Liver (tissue), 3 donors: ENCODE measurements around the gene CCDC80.

Source experiments
- EGR1 ChIP-seq, 2 donors: IDR thresholded peaks; 2 replicates each; pipeline ENCODE4 v1.6.1; 2016 to 2018; ENCODE audit warnings: antibody characterized with exemption in 2 of 2, low read depth in 2 of 2
- SP1 ChIP-seq: IDR thresholded peaks from 2 replicates; pipeline ENCODE4 v1.6.1; 2018; ENCODE audit warnings: antibody characterized with exemption, mild to moderate bottlenecking
- TAF1 ChIP-seq: conservative IDR thresholded peaks from 2 replicates; pipeline ENCODE4 v1.6.1; 2016; ENCODE audit warnings: antibody characterized with exemption, mild to moderate bottlenecking
- YY1 ChIP-seq: IDR thresholded peaks from 2 replicates; pipeline ENCODE4 v1.6.1; 2016; ENCODE audit warnings: antibody characterized with exemption, mild to moderate bottlenecking
- TF ChIP-seq, protein P1 (sequence below): fragments of 150-350 bp; IDR thresholded peaks from 2 replicates; pipeline ENCODE4 v1.5.1; 2017; ENCODE audit warnings: improper control_type of control experiment, low read depth, low read length; ENCODE audit not compliant: missing input control
- TF ChIP-seq, protein P2 (sequence below): IDR thresholded peaks from 2 replicates; pipeline ENCODE4 v1.6.1; 2016; ENCODE audit warnings: antibody characterized with exemption, mild to moderate bottlenecking
- TF ChIP-seq, protein P3 (sequence below): IDR thresholded peaks from 2 replicates; pipeline ENCODE4 v1.6.1; 2016; ENCODE audit warnings: antibody characterized with exemption
- TF ChIP-seq, protein P4 (sequence below): IDR thresholded peaks from 2 replicates; pipeline ENCODE4 v1.6.1; 2016; ENCODE audit warnings: antibody characterized with exemption
- donor health status: healthy.
- donor health status: healthy.

DNA sequence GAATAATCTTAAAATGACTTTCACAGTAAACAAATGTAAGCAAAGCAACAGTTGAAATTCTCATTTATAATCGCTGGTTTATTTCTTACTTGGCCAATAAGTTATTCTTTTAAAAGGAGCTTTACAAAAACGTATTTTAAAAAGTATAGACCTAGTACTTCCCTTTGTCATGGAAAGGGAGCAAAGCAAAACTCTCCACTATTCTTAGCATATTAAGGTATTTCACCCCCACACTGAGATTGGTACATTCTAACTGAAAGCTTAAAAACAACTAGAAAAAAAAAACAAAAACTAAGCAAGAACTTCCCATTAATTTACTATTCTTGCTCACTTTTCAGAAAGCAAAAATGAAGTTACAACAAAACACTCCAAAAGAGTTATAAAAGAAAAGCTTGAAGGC is 80.6 kb downstream of the CCDC80 start:
- TF ChIP-seq, protein P1, sequence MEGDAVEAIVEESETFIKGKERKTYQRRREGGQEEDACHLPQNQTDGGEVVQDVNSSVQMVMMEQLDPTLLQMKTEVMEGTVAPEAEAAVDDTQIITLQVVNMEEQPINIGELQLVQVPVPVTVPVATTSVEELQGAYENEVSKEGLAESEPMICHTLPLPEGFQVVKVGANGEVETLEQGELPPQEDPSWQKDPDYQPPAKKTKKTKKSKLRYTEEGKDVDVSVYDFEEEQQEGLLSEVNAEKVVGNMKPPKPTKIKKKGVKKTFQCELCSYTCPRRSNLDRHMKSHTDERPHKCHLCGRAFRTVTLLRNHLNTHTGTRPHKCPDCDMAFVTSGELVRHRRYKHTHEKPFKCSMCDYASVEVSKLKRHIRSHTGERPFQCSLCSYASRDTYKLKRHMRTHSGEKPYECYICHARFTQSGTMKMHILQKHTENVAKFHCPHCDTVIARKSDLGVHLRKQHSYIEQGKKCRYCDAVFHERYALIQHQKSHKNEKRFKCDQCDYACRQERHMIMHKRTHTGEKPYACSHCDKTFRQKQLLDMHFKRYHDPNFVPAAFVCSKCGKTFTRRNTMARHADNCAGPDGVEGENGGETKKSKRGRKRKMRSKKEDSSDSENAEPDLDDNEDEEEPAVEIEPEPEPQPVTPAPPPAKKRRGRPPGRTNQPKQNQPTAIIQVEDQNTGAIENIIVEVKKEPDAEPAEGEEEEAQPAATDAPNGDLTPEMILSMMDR = no peak
- TF ChIP-seq YY1 (no peak), EGR1 (IDR thresholded peaks at IDR 0.05; ENCODE audit: low read depth in 2 of 2) (no peak), TAF1 (no peak), SP1 (no peak)
- TF ChIP-seq, protein P2, sequence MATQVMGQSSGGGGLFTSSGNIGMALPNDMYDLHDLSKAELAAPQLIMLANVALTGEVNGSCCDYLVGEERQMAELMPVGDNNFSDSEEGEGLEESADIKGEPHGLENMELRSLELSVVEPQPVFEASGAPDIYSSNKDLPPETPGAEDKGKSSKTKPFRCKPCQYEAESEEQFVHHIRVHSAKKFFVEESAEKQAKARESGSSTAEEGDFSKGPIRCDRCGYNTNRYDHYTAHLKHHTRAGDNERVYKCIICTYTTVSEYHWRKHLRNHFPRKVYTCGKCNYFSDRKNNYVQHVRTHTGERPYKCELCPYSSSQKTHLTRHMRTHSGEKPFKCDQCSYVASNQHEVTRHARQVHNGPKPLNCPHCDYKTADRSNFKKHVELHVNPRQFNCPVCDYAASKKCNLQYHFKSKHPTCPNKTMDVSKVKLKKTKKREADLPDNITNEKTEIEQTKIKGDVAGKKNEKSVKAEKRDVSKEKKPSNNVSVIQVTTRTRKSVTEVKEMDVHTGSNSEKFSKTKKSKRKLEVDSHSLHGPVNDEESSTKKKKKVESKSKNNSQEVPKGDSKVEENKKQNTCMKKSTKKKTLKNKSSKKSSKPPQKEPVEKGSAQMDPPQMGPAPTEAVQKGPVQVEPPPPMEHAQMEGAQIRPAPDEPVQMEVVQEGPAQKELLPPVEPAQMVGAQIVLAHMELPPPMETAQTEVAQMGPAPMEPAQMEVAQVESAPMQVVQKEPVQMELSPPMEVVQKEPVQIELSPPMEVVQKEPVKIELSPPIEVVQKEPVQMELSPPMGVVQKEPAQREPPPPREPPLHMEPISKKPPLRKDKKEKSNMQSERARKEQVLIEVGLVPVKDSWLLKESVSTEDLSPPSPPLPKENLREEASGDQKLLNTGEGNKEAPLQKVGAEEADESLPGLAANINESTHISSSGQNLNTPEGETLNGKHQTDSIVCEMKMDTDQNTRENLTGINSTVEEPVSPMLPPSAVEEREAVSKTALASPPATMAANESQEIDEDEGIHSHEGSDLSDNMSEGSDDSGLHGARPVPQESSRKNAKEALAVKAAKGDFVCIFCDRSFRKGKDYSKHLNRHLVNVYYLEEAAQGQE = no peak
- TF ChIP-seq, protein P3, sequence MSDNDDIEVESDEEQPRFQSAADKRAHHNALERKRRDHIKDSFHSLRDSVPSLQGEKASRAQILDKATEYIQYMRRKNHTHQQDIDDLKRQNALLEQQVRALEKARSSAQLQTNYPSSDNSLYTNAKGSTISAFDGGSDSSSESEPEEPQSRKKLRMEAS = no peak
- TF ChIP-seq, protein P4, sequence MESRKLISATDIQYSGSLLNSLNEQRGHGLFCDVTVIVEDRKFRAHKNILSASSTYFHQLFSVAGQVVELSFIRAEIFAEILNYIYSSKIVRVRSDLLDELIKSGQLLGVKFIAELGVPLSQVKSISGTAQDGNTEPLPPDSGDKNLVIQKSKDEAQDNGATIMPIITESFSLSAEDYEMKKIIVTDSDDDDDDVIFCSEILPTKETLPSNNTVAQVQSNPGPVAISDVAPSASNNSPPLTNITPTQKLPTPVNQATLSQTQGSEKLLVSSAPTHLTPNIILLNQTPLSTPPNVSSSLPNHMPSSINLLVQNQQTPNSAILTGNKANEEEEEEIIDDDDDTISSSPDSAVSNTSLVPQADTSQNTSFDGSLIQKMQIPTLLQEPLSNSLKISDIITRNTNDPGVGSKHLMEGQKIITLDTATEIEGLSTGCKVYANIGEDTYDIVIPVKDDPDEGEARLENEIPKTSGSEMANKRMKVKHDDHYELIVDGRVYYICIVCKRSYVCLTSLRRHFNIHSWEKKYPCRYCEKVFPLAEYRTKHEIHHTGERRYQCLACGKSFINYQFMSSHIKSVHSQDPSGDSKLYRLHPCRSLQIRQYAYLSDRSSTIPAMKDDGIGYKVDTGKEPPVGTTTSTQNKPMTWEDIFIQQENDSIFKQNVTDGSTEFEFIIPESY = no peak
